PC-3 (cell line): ENCODE data around the gene GLI3. TPM values are rescaled to one million over a fixed set of nuclear protein-coding genes. Genes with fewer than 3 reads are reported as not detected.

Experiments
- ATAC-seq: fragments of 200-7000 bp; cut with Tn5 transposase; 2 replicates; pipeline ENCODE4 v1.9.1; 2020; ENCODE audit warnings: mild to moderate bottlenecking, moderate library complexity
- BruUV-seq: library from RNA; stranded (reverse); fragments of 400-500 nt; replicated peaks from 2 replicates; lab custom pipeline; 2021; lab: Mats Ljungman, UMichigan
- CTCF ChIA-PET: fragments of 300-600 bp; sonication (Branson Sonifier 250); formaldehyde crosslinking; loops from one replicate; lab custom pipeline; 2022; ENCODE audit warnings: antibody characterized with exemption; lab: Charles Lee
- POLR2A ChIA-PET: fragments of 300-600 bp; sonication (Branson Sonifier 250); formaldehyde crosslinking; loops from one replicate; lab custom pipeline; 2022; ENCODE audit warnings: antibody characterized with exemption; ENCODE audit not compliant: unreplicated experiment; lab: Charles Lee
- DNase-seq: peaks from one replicate; pipeline ENCODE4 v3.0.0-alpha.2; 2015
- H2AFZ ChIP-seq: fragments of 300-600 bp; sonication (generic); 2 replicates; pipeline ENCODE4 v1.6.0; 2016; ENCODE audit warnings: antibody characterized with exemption, low read length
- H3F3A ChIP-seq: fragments of 300-600 bp; sonication (generic); one replicate; pipeline ENCODE4 v1.6.0; 2017; ENCODE audit warnings: antibody characterized with exemption, low read length, control low read depth, mild to moderate bottlenecking; ENCODE audit not compliant: unreplicated experiment
- H3K27ac ChIP-seq: fragments of 300-600 bp; sonication (generic); 2 replicates; pipeline ENCODE4 v1.5.1; 2016; ENCODE audit warnings: mild to moderate bottlenecking, low read length
- H3K27me3 ChIP-seq: fragments of 300-600 bp; sonication (generic); 2 replicates; pipeline ENCODE4 v1.6.1; 2016; ENCODE audit warnings: low read length, mixed read lengths
- H3K36me3 ChIP-seq: fragments of 300-600 bp; sonication (generic); 2 replicates; pipeline ENCODE4 v1.6.1; 2016; ENCODE audit warnings: low read depth, mixed run types, low read length, mixed read lengths
- H3K4me1 ChIP-seq: fragments of 300-600 bp; sonication (generic); 2 replicates; pipeline ENCODE4 v1.5.1; 2016; ENCODE audit warnings: low read length; ENCODE audit not compliant: insufficient read depth
- H3K4me2 ChIP-seq: fragments of 300-600 bp; sonication (generic); 2 replicates; pipeline ENCODE4 v1.6.0; 2016; ENCODE audit warnings: low read length
- H3K4me3 ChIP-seq: fragments of 300-600 bp; sonication (generic); 2 replicates; pipeline ENCODE4 v1.5.1; 2016; ENCODE audit warnings: mild to moderate bottlenecking, low read length, mixed read lengths
- H3K79me2 ChIP-seq: fragments of 300-600 bp; sonication (generic); 2 replicates; pipeline ENCODE4 v1.6.1; 2017; ENCODE audit warnings: low read length, mixed read lengths
- H3K9ac ChIP-seq: fragments of 300-600 bp; sonication (generic); 2 replicates; pipeline ENCODE4 v1.6.0; 2016; ENCODE audit warnings: mild to moderate bottlenecking, low read length
- H3K9me2 ChIP-seq: fragments of 300-600 bp; sonication (generic); replicated peaks from 2 replicates; pipeline ENCODE4 v1.6.1; 2016; ENCODE audit warnings: mixed run types, low read length, mixed read lengths
- H3K9me3 ChIP-seq: fragments of 300-600 bp; sonication (generic); 2 replicates; pipeline ENCODE4 v1.6.1; 2016; ENCODE audit warnings: low read length, mixed read lengths
- H4K20me1 ChIP-seq: fragments of 300-600 bp; sonication (generic); 2 replicates; pipeline ENCODE4 v1.6.1; 2016; ENCODE audit warnings: low read length, mixed read lengths
- EZH2 ChIP-seq: fragments of 300-600 bp; sonication (generic); IDR thresholded peaks from one replicate; pipeline ENCODE4 v1.6.1; 2017; ENCODE audit warnings: antibody characterized with exemption, mild to moderate bottlenecking, low read length; ENCODE audit not compliant: unreplicated experiment
- EZH2phosphoT487 ChIP-seq: fragments of 300-600 bp; sonication (generic); IDR thresholded peaks from 2 replicates; pipeline ENCODE4 v1.6.1; 2018; ENCODE audit warnings: mild to moderate bottlenecking, antibody characterized with exemption, low read length, borderline replicate concordance
- intact Hi-C: fragments of 100-400 bp; cut with micrococcal nuclease; formaldehyde crosslinking; loops from 2 replicates; pipeline ENCODE4 v1.9.0; 2023
- total RNA-seq: library from RNA; depleted of rRNA; stranded (reverse); fragments of >200 nt; gene quantifications from 2 replicates; pipeline ENCODE4 v1.2.3, GENCODE V29; 2014
- TF ChIP-seq, protein P1 (sequence below): fragments of 300-600 bp; sonication (generic); conservative IDR thresholded peaks from 2 replicates; pipeline ENCODE4 v1.5.1; 2017; ENCODE audit warnings: antibody characterized with exemption, low read depth, mild to moderate bottlenecking, low read length

Gene GLI3
- total RNA-seq, 1 experiment from 2014 or later: 3.5 TPM

DNA sequence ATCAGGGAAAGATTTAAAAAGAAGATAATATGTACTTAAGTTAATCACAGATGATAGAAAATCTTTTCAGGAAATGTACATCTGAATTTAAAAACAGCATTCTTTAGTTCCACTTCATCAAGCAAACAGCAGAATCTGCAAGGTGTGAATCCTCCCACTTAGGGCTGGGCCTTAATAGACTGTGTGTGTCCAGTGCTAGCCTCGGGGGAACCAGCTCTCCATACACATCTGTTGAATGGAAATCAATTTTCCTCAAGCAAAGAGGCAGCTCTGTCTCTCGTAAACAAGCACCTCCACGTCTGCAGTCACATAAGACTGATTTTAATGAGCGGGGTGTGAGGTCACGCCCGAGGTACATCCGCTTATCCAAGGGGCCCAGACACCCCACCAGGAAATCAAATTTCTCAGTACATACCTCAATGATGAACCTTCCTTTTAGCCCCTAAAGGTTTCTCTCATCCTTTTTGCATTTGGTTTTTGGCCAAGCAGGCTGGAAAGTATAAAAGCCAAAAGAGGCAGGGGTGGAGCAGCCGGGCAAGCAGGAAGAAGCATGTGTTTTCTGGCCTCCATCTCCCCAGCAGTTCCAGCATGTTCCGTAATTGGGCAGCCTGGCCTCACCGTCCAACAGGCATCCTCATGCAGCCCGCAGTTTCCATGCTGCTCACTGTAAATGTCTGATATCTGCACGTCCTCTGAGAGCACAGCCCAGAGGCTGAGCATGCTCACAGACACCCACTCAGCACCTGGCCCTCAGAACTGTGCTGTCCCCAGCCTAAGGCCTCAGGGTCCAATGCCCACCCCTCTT, 131.3 kb downstream of the GLI3 start:
- H3K9me3 ChIP-seq: no peaks in the 10 kb centered on the region
- H3K4me3 ChIP-seq: no peak overlapping the region
- H4K20me1 ChIP-seq: no peaks in the 10 kb centered on the region
- H3K36me3 ChIP-seq: peaks cover 3% of the 10 kb centered on the region; the same call in 1 of the 2 replicates
- peaks cover 57% of the 10 kb centered on the region for H3K4me1 ChIP-seq
- ATAC-seq (peak; percentile 53), DNase-seq (peak; percentile 52)
- H2AFZ ChIP-seq: 0 out of 2 replicates have a peak overlapping the region, but pooled peaks have one; percentile 4
- peaks cover 4% of the 10 kb centered on the region for H3F3A ChIP-seq
- no peaks in the 10 kb centered on the region for H3K27me3 ChIP-seq
- ChIA-PET CTCF (interaction anchor here (0.5 kb wide), 1 partner anchor 11 kb away, joined by 3 read pairs; no protein-coding TSS in a partner anchor), POLR2A (interaction anchor here (0.7 kb wide), 1 partner anchor 91 kb away, joined by 3 read pairs; no protein-coding TSS in a partner anchor)
- no TSS peak for BruUV-seq
- no peaks in the 10 kb centered on the region for H3K9me2 ChIP-seq
- H3K27ac ChIP-seq: peak overlapping the region; percentile 94
- peak overlapping the region; percentile 69 for H3K9ac ChIP-seq
- peak overlapping the region; percentile 44; the same call in 1 of the 2 replicates for H3K4me2 ChIP-seq
- no peak for TF ChIP-seq EZH2
- TF ChIP-seq EZH2phosphoT487: no peak
- TF ChIP-seq, protein P1, sequence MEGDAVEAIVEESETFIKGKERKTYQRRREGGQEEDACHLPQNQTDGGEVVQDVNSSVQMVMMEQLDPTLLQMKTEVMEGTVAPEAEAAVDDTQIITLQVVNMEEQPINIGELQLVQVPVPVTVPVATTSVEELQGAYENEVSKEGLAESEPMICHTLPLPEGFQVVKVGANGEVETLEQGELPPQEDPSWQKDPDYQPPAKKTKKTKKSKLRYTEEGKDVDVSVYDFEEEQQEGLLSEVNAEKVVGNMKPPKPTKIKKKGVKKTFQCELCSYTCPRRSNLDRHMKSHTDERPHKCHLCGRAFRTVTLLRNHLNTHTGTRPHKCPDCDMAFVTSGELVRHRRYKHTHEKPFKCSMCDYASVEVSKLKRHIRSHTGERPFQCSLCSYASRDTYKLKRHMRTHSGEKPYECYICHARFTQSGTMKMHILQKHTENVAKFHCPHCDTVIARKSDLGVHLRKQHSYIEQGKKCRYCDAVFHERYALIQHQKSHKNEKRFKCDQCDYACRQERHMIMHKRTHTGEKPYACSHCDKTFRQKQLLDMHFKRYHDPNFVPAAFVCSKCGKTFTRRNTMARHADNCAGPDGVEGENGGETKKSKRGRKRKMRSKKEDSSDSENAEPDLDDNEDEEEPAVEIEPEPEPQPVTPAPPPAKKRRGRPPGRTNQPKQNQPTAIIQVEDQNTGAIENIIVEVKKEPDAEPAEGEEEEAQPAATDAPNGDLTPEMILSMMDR: no peak
- 0 out of 2 replicates have a peak, but pooled peaks cover 6% of the 10 kb centered on the region for H3K79me2 ChIP-seq
- intact Hi-C loops: loop anchor here (2.0 to 10.0 kb wide), 2 partner anchors 111 to 129 kb away; no protein-coding TSS in a partner anchor

DNA sequence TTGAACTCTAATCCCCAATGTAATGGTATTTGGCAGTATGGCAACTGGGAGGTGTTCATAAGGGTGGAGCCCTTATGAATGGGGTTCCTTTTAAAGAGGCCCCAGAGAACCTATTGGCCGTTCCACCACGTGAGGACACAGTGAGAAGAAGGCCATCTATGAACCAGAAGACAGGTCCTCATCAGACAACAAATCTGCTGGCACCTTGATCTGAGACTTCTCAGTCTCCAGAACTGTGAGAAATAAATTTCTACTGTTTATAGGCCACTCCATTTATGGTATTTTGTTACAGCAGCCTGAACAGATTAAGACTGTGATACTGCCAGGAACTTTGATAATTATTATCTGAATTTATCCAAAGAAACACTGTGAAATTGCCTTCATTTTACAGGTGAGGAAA, 132.3 kb downstream of the GLI3 start:
- Histone ChIP-seq H3K4me1 (peaks cover 57% of the 10 kb centered on the region), H3K79me2 (0 out of 2 replicates have a peak, but pooled peaks cover 6% of the 10 kb centered on the region), H3K4me2 (peak overlapping the region; percentile 44), H3K27me3 (no peaks in the 10 kb centered on the region), H3K9ac (peak overlapping the region; percentile 69), H3K9me2 (no peaks in the 10 kb centered on the region), H3K4me3 (no peak overlapping the region), H2AFZ (no peak overlapping the region), H4K20me1 (no peaks in the 10 kb centered on the region), H3K9me3 (no peaks in the 10 kb centered on the region), H3K36me3 (peaks cover 3% of the 10 kb centered on the region; the same call in 1 of the 2 replicates), H3K27ac (peak overlapping the region; percentile 94), H3F3A (peaks cover 4% of the 10 kb centered on the region)
- ATAC-seq (no peak), DNase-seq (no peak)
- POLR2A ChIA-PET: no interaction called here
- CTCF ChIA-PET: no interaction called here
- TF ChIP-seq, protein P1: no peak
- no peak for TF ChIP-seq EZH2
- TSS peak; percentile 24 for BruUV-seq
- intact Hi-C loops: loop anchor here (1.0 to 10.0 kb wide), 3 partner anchors 13 to 130 kb away; no protein-coding TSS in a partner anchor
